Kidney (tissue), 14 donors: ENCODE measurements around the gene TEX19. TPM values are rescaled to one million over a fixed set of nuclear protein-coding genes. Genes with fewer than 3 reads are reported as not detected.

ENCODE experiments used
- DNase-seq, 5 donors: peaks; one replicate each; pipeline ENCODE4 v3.0.0-alpha.2; 2013 to 2020
- FAIRE-seq: peaks from 2 replicates; lab custom pipeline; 2012; peaks lifted over from hg19 to GRCh38; lab: Jason Lieb, UNC
- H3K27ac ChIP-seq, 2 donors: one replicate each; pipeline ENCODE4 v1.7.0; 2013; ENCODE audit warnings: low read depth in 2 of 2, low read length in 2 of 2, inconsistent platforms in 1 of 2
- H3K27me3 ChIP-seq: one replicate; pipeline ENCODE4 v1.7.1; 2013; ENCODE audit warnings: low read length, inconsistent platforms; ENCODE audit not compliant: control insufficient read depth, insufficient read depth
- H3K36me3 ChIP-seq, 3 donors: one replicate each; pipeline versions ENCODE4 v1.7.0 to v1.7.1; 2013; ENCODE audit warnings: low read length in 3 of 3, control low read depth in 1 of 3, inconsistent platforms in 1 of 3; ENCODE audit not compliant: insufficient read depth in 3 of 3, control insufficient read depth in 2 of 3
- H3K4me1 ChIP-seq, 3 donors: one replicate each; pipeline versions ENCODE4 v1.7.0 to v1.7.1; 2013; ENCODE audit warnings: low read length in 3 of 3, inconsistent platforms in 1 of 3, low read depth in 1 of 3; ENCODE audit not compliant: control insufficient read depth in 2 of 3, insufficient read depth in 2 of 3
- H3K4me3 ChIP-seq, 3 donors: one replicate each; pipeline versions ENCODE4 v1.7.0 to v1.8.1; 2013; ENCODE audit warnings: low read length in 3 of 3, control low read depth in 1 of 3, inconsistent platforms in 1 of 3
- H3K9ac ChIP-seq, 3 donors: one replicate each; pipeline versions ENCODE4 v1.7.0 to v1.7.1; 2013; ENCODE audit warnings: low read length in 3 of 3, control low read depth in 1 of 3, inconsistent platforms in 1 of 3
- H3K9me3 ChIP-seq, 3 donors: one replicate each; pipeline versions ENCODE4 v1.7.0 to v1.7.1; 2013; ENCODE audit warnings: low read length in 3 of 3, control low read depth in 1 of 3, inconsistent platforms in 1 of 3; ENCODE audit not compliant: control insufficient read depth in 2 of 3, insufficient read depth in 1 of 3
- intact Hi-C: fragments of 100-400 bp; cut with DNase I; formaldehyde crosslinking; loops from one replicate; pipeline ENCODE4 v1.11.1; 2022
- polyA plus RNA-seq: library from polyadenylated mRNA; stranded (reverse); fragments of 350-450 nt; fragmentation: Illumina TruSeq; extraction: RNeasy Lipid Tissue Mini Kit (QIAGEN cat#74804); gene quantifications from one replicate; pipeline ENCODE4 v1.2.3, GENCODE V29; 2014; ENCODE audit warnings: low read depth, low replicate concordance; ENCODE audit not compliant: insufficient read depth
- total RNA-seq: library from RNA; stranded (reverse); fragmentation: NEBNext Ultra II Directional; extraction: Animal tissue kit (Norgen Biotek cat#: 25700); gene quantifications from one replicate; pipeline ENCODE4 v1.2.1, GENCODE V29; 2021
- TF ChIP-seq, protein P1 (sequence below): IDR thresholded peaks from 3 replicates; pipeline ENCODE4 v1.5.1; 2012; ENCODE audit warnings: mild to moderate bottlenecking, moderate library complexity, borderline replicate concordance; ENCODE audit not compliant: insufficient read depth; ENCODE audit errors: extremely low read depth
- donor health status: control.
- donor health status: control.
- donor health status: control.
- donor health status: control.
- donor health status: control.
- donor health status: DM: yes; HTN: yes; CAD: no.
- donor health status: Normal renal cell carcinoma (clear cell type).

TEX19 gene
- total and polyA plus RNA-seq, 2 donors from 2014 or later: not detected

DNA sequence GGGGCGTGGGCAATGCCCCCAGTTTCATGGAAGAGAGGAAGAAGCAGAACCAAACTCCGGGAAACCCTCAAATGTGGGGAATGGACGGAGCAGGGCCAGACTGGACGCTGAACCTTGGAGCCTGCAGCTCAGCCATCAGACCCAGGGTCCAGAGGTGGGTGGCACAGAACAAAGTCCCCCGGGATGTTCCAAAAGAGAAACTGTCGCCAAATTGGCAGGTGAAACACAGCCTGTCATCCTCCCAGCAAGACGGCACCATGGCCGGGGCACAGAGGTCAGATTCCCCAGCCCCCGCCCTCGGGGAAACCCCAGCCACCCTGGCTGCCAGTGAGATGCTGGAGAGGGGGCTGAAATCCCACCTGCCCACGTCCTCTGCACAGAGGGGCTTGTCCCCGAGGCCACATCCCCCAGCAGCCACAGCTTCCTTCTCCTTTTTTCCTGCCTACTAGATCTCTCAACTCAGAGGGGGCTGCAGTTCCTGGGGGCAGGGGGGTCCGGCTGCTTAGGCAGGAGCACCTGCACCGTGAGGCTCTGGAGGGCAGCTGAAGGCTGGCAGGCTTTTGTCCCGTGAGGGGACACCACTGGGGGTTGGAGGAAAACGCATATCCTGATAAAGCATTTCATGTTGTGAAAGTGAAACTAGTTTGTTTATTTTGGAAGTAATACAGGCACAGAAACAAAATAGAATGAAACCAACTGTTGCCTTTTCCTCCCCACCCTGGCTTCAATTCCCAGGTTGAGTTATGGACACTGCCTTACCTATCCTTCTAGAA, 24.2 kb upstream of the TEX19 start:
- Histone ChIP-seq H3K9me3 (no peaks in the 10 kb centered on the region), H3K4me3 (peak overlapping the region in 2 of 3 donors; percentile 42 to 57), H3K9ac (peak overlapping the region in 2 of 3 donors; percentile 17), H3K27me3 (peaks cover 2% of the 10 kb centered on the region), H3K36me3 (no peaks in the 10 kb centered on the region), H3K4me1 (peaks cover 0 to 36% (median 6%) of the 10 kb centered on the region in 3 donors), H3K27ac (peak overlapping the region; percentile 38 to 54)
- FAIRE-seq (no peak), DNase-seq (peak in 2 of 5 donors; percentile 67 to 80)
- intact Hi-C loops: no loop called here
- TF ChIP-seq, protein P1, sequence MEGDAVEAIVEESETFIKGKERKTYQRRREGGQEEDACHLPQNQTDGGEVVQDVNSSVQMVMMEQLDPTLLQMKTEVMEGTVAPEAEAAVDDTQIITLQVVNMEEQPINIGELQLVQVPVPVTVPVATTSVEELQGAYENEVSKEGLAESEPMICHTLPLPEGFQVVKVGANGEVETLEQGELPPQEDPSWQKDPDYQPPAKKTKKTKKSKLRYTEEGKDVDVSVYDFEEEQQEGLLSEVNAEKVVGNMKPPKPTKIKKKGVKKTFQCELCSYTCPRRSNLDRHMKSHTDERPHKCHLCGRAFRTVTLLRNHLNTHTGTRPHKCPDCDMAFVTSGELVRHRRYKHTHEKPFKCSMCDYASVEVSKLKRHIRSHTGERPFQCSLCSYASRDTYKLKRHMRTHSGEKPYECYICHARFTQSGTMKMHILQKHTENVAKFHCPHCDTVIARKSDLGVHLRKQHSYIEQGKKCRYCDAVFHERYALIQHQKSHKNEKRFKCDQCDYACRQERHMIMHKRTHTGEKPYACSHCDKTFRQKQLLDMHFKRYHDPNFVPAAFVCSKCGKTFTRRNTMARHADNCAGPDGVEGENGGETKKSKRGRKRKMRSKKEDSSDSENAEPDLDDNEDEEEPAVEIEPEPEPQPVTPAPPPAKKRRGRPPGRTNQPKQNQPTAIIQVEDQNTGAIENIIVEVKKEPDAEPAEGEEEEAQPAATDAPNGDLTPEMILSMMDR: no peak

DNA sequence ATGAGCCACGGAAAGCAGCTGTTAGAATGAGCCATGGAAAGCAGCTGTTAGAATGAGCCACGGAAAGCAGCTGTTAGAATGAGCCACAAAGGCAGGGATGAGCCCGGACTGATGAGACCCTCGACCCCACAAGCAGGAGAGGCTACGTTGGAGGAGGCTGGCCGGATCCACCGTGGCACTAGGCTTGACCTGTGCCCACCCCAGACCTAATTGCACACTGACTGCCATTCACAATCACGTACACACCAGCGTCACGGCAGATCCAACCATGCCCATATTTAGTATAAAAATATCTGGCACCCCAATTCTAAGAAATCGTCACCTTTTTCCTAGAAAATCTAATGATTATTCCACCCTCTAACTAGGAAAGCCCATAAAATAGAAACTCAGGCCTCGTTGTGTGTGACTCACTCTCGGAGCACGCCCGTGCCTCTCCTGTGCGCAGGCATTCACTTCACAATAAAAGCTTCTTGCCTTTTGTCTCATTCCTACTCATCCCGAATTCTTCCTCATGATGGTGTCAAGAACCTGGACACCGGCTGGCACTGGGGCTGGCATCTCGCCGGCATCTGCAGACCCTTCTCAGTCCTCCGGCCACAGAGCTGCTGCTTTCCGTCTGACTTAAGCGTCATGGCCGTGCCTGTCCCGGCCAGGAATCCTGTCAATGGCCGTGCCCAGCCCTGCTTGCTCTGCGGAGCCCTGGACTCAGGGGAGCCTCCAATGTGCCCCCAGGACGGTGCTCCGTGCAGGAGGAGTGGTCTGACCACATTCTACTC, 20.0 kb upstream of the TEX19 start:
- TF ChIP-seq, protein P1: no peak
- Histone ChIP-seq H3K27ac (peak overlapping the region in 1 of 2 donors; percentile 32), H3K27me3 (no peaks in the 10 kb centered on the region), H3K9me3 (no peaks in the 10 kb centered on the region), H3K4me3 (peak overlapping the region in 2 of 3 donors; percentile 47 to 54), H3K36me3 (no peaks in the 10 kb centered on the region), H3K4me1 (peaks cover 0 to 21% (median 0%) of the 10 kb centered on the region in 3 donors), H3K9ac (peak overlapping the region in 2 of 3 donors; percentile 41 to 65)
- intact Hi-C loops: no loop called here
- FAIRE-seq (no peak), DNase-seq (peak in 1 of 5 donors; percentile 84)

DNA sequence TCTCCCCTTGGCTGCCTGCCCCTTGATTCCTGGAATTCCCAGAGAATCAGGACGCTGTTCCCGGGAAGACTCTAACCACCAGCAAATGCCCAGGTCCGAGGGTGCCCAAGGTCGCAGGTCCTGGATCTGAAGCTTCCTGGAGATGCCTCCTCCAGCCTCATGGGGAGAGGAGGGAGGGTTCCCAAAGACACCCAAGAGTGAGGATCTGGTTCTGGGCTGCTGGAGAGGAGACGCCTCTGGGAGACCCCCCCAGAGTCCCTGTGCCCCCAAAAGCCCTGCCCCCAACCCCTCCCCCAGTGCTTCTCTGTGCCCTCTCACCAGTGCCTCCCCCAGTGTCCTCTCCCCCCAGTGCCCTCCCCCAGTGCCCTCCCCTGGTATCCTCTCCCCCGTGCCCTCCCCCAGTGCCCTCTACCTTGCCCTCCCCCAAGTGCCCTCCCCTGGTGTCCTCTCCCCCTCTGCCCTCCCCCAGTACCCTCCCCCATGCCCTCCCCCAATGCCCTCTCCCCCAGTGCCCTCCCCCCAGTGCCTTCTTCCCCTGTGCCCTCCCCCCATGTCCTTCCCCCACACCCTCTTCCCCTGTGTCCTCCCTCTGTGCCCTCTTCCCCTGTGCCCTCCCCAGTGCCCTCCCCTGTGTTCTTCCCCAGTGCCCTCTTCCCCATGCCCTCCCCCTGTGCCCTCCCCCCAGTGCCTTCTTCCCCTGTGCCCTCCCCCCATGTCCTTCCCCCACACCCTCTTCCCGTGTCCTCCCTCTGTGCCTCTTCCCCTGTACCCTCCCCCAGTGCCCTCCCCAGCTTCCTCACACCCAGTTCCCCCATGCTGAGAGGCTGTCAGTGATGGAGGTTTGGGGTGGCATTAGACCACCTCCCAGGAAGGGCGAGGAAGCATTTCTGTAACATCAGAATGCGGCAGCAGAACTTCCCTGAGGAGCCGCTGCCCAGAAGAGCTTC, 19.1 kb upstream of the TEX19 start:
- intact Hi-C loops: no loop called here
- DNase-seq (no peak), FAIRE-seq (no peak)
- no peak overlapping the region for H3K27ac ChIP-seq
- H3K4me3 ChIP-seq: peak overlapping the region in 1 of 3 donors; percentile 47
- TF ChIP-seq, protein P1: no peak
- no peaks in the 10 kb centered on the region for H3K36me3 ChIP-seq
- peaks cover 0 to 12% (median 0%) of the 10 kb centered on the region in 3 donors for H3K4me1 ChIP-seq
- H3K9ac ChIP-seq: peak overlapping the region in 2 of 3 donors; percentile 41 to 65
- H3K9me3 ChIP-seq: no peaks in the 10 kb centered on the region
- H3K27me3 ChIP-seq: no peaks in the 10 kb centered on the region
